ENCODE data around the gene ARSK.
A peak's percentile ranks its signal among the peaks of the same experiment; 100 is the strongest.

Gene ARSK

DNA sequence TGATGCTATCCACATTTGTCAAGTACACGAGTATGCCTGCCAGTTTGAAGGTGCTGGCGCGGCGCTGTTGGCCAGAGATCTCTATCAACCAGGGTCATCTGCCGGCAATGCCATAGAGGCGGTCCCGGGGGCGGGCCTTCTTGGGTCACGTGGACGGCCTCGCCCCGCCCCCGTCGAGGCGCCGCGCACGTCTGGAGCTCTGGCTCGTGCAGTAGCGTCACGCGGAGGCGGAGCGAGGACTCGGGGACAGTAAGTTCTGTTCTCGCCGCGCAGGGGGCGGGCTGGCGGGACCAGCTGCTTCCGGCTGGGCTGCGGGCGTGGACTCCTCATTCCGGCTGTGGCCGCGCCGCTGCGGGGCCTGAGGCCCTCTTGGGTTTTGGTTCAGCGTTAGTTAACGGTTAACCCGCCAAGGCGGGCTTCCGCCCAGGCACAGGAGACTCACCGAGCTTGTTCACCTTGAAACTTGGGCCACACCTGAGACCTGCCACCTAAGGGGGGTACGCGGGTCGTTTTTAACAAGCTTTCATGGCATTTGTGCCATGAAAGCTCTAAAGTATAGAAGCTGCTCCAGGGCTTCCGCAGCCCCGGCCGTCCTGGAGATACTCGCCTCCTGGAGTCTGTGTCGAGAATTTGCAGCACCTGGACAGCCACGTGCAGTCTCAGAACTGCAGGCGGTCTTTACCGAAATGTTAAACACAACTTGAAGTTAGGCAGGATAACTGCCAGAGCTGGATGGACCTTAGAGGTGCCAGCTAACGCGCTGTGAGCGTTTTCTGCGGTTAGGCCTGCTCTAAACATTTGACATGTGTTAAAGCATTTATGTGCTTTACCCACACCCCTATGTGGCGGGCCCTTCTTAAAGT is 91.9 kb downstream of the ARSK start, which contains the start of gene RFESD (continued):
- TF ChIP-seq, protein P1, sequence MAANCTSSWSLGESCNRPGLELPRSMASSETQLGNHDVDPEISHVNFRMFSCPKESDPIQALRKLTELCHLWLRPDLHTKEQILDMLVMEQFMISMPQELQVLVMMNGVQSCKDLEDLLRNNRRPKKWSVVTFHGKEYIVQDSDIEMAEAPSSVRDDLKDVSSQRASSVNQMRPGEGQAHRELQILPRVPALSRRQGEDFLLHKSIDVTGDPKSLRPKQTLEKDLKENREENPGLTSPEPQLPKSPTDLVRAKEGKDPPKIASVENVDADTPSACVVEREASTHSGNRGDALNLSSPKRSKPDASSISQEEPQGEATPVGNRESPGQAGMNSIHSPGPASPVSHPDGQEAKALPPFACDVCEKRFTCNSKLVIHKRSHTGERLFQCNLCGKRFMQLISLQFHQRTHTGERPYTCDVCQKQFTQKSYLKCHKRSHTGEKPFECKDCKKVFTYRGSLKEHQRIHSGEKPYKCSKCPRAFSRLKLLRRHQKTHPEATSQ (tag by site-specific recombination; IDR thresholded peaks at IDR 0.05): peak; percentile 47; the same call in 1 of the 2 replicates
- TF ChIP-seq YY1 (tag by site-specific recombination; IDR thresholded peaks at IDR 0.05): no peak
- no peak for TF ChIP-seq ZNF791 (tag by site-specific recombination; IDR thresholded peaks at IDR 0.05)
- TF ChIP-seq, protein P2, sequence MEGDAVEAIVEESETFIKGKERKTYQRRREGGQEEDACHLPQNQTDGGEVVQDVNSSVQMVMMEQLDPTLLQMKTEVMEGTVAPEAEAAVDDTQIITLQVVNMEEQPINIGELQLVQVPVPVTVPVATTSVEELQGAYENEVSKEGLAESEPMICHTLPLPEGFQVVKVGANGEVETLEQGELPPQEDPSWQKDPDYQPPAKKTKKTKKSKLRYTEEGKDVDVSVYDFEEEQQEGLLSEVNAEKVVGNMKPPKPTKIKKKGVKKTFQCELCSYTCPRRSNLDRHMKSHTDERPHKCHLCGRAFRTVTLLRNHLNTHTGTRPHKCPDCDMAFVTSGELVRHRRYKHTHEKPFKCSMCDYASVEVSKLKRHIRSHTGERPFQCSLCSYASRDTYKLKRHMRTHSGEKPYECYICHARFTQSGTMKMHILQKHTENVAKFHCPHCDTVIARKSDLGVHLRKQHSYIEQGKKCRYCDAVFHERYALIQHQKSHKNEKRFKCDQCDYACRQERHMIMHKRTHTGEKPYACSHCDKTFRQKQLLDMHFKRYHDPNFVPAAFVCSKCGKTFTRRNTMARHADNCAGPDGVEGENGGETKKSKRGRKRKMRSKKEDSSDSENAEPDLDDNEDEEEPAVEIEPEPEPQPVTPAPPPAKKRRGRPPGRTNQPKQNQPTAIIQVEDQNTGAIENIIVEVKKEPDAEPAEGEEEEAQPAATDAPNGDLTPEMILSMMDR (tag by site-specific recombination; IDR thresholded peaks at IDR 0.05): 0 out of 2 replicates have a peak, but pooled peaks have one; percentile 37
- TF ChIP-seq ZNF510 (tag by site-specific recombination; IDR thresholded peaks at IDR 0.05; ENCODE audit: insufficient replicate concordance): no peak
- TF ChIP-seq ZFP37 (tag by site-specific recombination; IDR thresholded peaks at IDR 0.05): no peak; the same call in none of the 2 replicates
- TF ChIP-seq KLF9 (tag by site-specific recombination; IDR thresholded peaks at IDR 0.05; ENCODE audit: low read depth): peak; percentile 88
- no peak for TF ChIP-seq ZNF433 (tag by site-specific recombination; IDR thresholded peaks at IDR 0.05; ENCODE audit: low read depth)
- TF ChIP-seq ZNF549 (tag by site-specific recombination; IDR thresholded peaks at IDR 0.05): no peak
- TF ChIP-seq, protein P3, sequence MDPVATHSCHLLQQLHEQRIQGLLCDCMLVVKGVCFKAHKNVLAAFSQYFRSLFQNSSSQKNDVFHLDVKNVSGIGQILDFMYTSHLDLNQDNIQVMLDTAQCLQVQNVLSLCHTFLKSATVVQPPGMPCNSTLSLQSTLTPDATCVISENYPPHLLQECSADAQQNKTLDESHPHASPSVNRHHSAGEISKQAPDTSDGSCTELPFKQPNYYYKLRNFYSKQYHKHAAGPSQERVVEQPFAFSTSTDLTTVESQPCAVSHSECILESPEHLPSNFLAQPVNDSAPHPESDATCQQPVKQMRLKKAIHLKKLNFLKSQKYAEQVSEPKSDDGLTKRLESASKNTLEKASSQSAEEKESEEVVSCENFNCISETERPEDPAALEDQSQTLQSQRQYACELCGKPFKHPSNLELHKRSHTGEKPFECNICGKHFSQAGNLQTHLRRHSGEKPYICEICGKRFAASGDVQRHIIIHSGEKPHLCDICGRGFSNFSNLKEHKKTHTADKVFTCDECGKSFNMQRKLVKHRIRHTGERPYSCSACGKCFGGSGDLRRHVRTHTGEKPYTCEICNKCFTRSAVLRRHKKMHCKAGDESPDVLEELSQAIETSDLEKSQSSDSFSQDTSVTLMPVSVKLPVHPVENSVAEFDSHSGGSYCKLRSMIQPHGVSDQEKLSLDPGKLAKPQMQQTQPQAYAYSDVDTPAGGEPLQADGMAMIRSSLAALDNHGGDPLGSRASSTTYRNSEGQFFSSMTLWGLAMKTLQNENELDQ (tag by site-specific recombination; IDR thresholded peaks at IDR 0.05; ENCODE audit: low read depth): no peak
- peak; percentile 24; the same call in 1 of the 2 replicates for TF ChIP-seq OSR2 (tag by site-specific recombination; IDR thresholded peaks at IDR 0.05)
- no peak for TF ChIP-seq PRDM1 (tag by site-specific recombination; IDR thresholded peaks at IDR 0.05)
- TF ChIP-seq, protein P4, sequence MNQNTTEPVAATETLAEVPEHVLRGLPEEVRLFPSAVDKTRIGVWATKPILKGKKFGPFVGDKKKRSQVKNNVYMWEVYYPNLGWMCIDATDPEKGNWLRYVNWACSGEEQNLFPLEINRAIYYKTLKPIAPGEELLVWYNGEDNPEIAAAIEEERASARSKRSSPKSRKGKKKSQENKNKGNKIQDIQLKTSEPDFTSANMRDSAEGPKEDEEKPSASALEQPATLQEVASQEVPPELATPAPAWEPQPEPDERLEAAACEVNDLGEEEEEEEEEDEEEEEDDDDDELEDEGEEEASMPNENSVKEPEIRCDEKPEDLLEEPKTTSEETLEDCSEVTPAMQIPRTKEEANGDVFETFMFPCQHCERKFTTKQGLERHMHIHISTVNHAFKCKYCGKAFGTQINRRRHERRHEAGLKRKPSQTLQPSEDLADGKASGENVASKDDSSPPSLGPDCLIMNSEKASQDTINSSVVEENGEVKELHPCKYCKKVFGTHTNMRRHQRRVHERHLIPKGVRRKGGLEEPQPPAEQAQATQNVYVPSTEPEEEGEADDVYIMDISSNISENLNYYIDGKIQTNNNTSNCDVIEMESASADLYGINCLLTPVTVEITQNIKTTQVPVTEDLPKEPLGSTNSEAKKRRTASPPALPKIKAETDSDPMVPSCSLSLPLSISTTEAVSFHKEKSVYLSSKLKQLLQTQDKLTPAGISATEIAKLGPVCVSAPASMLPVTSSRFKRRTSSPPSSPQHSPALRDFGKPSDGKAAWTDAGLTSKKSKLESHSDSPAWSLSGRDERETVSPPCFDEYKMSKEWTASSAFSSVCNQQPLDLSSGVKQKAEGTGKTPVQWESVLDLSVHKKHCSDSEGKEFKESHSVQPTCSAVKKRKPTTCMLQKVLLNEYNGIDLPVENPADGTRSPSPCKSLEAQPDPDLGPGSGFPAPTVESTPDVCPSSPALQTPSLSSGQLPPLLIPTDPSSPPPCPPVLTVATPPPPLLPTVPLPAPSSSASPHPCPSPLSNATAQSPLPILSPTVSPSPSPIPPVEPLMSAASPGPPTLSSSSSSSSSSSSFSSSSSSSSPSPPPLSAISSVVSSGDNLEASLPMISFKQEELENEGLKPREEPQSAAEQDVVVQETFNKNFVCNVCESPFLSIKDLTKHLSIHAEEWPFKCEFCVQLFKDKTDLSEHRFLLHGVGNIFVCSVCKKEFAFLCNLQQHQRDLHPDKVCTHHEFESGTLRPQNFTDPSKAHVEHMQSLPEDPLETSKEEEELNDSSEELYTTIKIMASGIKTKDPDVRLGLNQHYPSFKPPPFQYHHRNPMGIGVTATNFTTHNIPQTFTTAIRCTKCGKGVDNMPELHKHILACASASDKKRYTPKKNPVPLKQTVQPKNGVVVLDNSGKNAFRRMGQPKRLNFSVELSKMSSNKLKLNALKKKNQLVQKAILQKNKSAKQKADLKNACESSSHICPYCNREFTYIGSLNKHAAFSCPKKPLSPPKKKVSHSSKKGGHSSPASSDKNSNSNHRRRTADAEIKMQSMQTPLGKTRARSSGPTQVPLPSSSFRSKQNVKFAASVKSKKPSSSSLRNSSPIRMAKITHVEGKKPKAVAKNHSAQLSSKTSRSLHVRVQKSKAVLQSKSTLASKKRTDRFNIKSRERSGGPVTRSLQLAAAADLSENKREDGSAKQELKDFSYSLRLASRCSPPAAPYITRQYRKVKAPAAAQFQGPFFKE (tag by site-specific recombination; IDR thresholded peaks at IDR 0.05; ENCODE audit: borderline replicate concordance): no peak
- TF ChIP-seq YY2 (tag by site-specific recombination; IDR thresholded peaks at IDR 0.05): no peak
- TF ChIP-seq ZNF112 (tag by site-specific recombination; IDR thresholded peaks at IDR 0.05): no peak
- no peak for TF ChIP-seq ZNF548 (tag by site-specific recombination; IDR thresholded peaks at IDR 0.05)
- TF ChIP-seq ZBTB7A (tag by site-specific recombination; IDR thresholded peaks at IDR 0.05; ENCODE audit: low read depth): no peak
- peak; percentile 72; the same call in 1 of the 2 replicates for TF ChIP-seq ZNF391 (tag by site-specific recombination; IDR thresholded peaks at IDR 0.05; ENCODE audit: borderline replicate concordance, low read depth)
- TF ChIP-seq ZFP69B (tag by site-specific recombination; IDR thresholded peaks at IDR 0.05): peak; percentile 25; the same call in 1 of the 2 replicates
- TF ChIP-seq, protein P5, sequence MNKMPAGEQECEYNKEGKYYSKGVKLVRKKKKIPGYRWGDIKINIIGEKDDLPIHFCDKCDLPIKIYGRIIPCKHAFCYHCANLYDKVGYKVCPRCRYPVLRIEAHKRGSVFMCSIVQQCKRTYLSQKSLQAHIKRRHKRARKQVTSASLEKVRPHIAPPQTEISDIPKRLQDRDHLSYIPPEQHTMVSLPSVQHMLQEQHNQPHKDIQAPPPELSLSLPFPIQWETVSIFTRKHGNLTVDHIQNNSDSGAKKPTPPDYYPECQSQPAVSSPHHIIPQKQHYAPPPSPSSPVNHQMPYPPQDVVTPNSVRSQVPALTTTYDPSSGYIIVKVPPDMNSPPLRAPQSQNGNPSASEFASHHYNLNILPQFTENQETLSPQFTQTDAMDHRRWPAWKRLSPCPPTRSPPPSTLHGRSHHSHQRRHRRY (tag by site-specific recombination; IDR thresholded peaks at IDR 0.05): no peak
- no peak for TF ChIP-seq BCL11A (tag by site-specific recombination; IDR thresholded peaks at IDR 0.05; ENCODE audit: low read depth)
- TF ChIP-seq, protein P6, sequence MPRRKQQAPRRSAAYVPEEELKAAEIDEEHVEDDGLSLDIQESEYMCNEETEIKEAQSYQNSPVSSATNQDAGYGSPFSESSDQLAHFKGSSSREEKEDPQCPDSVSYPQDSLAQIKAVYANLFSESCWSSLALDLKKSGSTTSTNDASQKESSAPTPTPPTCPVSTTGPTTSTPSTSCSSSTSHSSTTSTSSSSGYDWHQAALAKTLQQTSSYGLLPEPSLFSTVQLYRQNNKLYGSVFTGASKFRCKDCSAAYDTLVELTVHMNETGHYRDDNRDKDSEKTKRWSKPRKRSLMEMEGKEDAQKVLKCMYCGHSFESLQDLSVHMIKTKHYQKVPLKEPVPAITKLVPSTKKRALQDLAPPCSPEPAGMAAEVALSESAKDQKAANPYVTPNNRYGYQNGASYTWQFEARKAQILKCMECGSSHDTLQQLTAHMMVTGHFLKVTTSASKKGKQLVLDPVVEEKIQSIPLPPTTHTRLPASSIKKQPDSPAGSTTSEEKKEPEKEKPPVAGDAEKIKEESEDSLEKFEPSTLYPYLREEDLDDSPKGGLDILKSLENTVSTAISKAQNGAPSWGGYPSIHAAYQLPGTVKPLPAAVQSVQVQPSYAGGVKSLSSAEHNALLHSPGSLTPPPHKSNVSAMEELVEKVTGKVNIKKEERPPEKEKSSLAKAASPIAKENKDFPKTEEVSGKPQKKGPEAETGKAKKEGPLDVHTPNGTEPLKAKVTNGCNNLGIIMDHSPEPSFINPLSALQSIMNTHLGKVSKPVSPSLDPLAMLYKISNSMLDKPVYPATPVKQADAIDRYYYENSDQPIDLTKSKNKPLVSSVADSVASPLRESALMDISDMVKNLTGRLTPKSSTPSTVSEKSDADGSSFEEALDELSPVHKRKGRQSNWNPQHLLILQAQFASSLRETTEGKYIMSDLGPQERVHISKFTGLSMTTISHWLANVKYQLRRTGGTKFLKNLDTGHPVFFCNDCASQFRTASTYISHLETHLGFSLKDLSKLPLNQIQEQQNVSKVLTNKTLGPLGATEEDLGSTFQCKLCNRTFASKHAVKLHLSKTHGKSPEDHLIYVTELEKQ (tag by site-specific recombination; IDR thresholded peaks at IDR 0.05; ENCODE audit: borderline replicate concordance): no peak

All from HEK293 (cell line).